ENCODE measurements around the gene TMEM127.

DNA sequence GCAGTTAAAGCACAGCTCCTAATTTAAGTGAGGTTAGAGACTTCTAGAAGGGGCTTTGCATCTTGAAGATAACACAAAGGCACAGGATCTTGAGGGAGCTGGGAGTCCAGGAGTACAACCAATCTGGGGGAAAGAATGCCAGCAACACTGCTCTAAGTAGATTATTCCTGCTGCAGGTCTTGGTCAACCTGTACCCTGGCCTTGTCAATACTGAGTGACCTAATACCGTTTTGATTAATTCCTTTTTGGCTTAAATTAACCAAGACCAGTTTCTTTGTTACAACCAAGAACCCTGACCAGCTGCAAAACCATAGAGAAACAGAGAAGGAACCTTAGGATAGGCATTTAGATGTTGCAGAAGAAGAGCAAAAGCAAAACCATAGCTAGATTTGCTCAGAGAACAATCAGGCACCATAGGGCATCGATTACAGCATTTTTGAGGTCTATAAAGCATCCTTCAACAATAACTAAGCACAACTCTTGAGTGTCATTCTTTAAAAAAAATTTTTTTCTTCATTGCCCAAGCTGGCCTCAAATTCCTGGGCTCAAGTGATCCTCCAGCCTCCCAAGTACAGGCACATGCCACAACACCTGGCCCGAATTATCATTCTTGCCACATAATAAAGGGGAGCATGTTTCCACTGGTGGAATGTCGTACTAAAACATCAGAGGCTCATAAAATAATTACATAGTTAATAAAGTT is 63.5 kb downstream of the TMEM127 start:
- TF ChIP-seq, protein P1, sequence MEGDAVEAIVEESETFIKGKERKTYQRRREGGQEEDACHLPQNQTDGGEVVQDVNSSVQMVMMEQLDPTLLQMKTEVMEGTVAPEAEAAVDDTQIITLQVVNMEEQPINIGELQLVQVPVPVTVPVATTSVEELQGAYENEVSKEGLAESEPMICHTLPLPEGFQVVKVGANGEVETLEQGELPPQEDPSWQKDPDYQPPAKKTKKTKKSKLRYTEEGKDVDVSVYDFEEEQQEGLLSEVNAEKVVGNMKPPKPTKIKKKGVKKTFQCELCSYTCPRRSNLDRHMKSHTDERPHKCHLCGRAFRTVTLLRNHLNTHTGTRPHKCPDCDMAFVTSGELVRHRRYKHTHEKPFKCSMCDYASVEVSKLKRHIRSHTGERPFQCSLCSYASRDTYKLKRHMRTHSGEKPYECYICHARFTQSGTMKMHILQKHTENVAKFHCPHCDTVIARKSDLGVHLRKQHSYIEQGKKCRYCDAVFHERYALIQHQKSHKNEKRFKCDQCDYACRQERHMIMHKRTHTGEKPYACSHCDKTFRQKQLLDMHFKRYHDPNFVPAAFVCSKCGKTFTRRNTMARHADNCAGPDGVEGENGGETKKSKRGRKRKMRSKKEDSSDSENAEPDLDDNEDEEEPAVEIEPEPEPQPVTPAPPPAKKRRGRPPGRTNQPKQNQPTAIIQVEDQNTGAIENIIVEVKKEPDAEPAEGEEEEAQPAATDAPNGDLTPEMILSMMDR (IDR thresholded peaks at IDR 0.05) = no peak
- TF ChIP-seq POLR2AphosphoS5 (IDR thresholded peaks at IDR 0.05; ENCODE audit: insufficient read depth in 1 of 2, low read depth in 1 of 2) = no peak

Data from vagina (tissue), 2 donors.